WTC11 (cell line): ENCODE results near the gene CD300A.

Experiments
- HMGA2 ChIP-seq: fragments of 250-450 bp; sonication (Bioruptor Pico); IDR thresholded peaks from 2 replicates; pipeline ENCODE4 v1.4.0; 2021; ENCODE audit warnings: mild to moderate bottlenecking, moderate library complexity
- SP1 ChIP-seq: sonication (generic); formaldehyde crosslinking; conservative IDR thresholded peaks from 2 replicates; pipeline ENCODE4 v1.8.1; 2022; ENCODE audit warnings: missing genetic modification reagents

GRCh38 chr17:74417178-74418045 lies 49.0 kb upstream of the CD300A start:
- TF ChIP-seq HMGA2: no peak
- TF ChIP-seq SP1 (CRISPR knock-in tag): no peak
